Mononuclear cell (primary cell): ENCODE data around the gene HYDIN. TPM values are rescaled to one million over a fixed set of nuclear protein-coding genes. Genes with fewer than 3 reads are reported as not detected.

ENCODE experiments used
- H3K27me3 ChIP-seq: 2 replicates; pipeline ENCODE4 v1.6.0; 2011; ENCODE audit warnings: low read length, control low read depth; ENCODE audit not compliant: insufficient read depth
- H3K4me1 ChIP-seq: 2 replicates; pipeline ENCODE4 v1.5.1; 2011; ENCODE audit warnings: mild to moderate bottlenecking, low read length, control low read depth; ENCODE audit not compliant: insufficient read depth
- H3K4me3 ChIP-seq: 2 replicates; pipeline ENCODE4 v1.5.1; 2011; ENCODE audit warnings: mild to moderate bottlenecking, low read length, moderate library complexity
- H3K9me3 ChIP-seq: 2 replicates; pipeline ENCODE4 v1.5.1; 2011; ENCODE audit warnings: low read depth, mild to moderate bottlenecking, control low read depth, low read length
- total RNA-seq: library from RNA; depleted of rRNA; stranded (reverse); fragments of >200 nt; gene quantifications from one replicate; pipeline ENCODE4 v1.2.3, GENCODE V29; 2012

Gene HYDIN
- total RNA-seq, 1 donor, result 0.21 TPM

GRCh38 chr16:71246309-71246708 lies 15.8 kb upstream of the HYDIN start:
- Histone ChIP-seq H3K4me3 (no peak overlapping the region), H3K27me3 (no peaks in the 10 kb centered on the region), H3K9me3 (no peaks in the 10 kb centered on the region), H3K4me1 (no peaks in the 10 kb centered on the region)

DNA sequence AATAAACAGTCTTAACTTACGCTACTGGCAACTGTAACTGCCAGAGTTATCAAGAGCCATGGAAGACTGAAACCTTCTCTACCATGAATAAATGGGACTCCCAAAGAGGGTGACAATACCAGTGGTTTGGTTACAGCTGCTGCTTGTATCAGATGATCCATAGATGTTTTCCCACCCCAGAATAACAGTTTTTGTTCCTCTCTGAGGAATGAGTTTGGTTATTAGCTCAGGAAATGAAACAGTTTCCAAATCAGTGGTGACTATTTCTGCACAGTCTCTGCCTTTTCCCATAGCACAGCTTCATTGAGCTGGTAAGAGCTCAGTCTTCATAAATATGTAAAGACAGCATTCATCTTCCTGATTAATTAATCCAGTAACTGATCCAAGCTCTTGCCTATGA lies 14.0 kb upstream of the HYDIN start:
- no peaks in the 10 kb centered on the region for H3K9me3 ChIP-seq
- no peaks in the 10 kb centered on the region for H3K4me1 ChIP-seq
- H3K4me3 ChIP-seq, result no peak overlapping the region
- H3K27me3 ChIP-seq, result no peaks in the 10 kb centered on the region

- Histone ChIP-seq H3K9me3 (no peaks in the 10 kb centered on the region), H3K4me3 (no peak overlapping the region), H3K27me3 (no peaks in the 10 kb centered on the region), H3K4me1 (no peaks in the 10 kb centered on the region)
Measured at GRCh38 chr16:71242601-71243000, 12.1 kb upstream of the HYDIN start.

GRCh38 chr16:71242036-71242435 lies 11.5 kb upstream of the HYDIN start:
- Histone ChIP-seq H3K4me3 (no peak overlapping the region), H3K4me1 (no peaks in the 10 kb centered on the region), H3K27me3 (no peaks in the 10 kb centered on the region), H3K9me3 (no peaks in the 10 kb centered on the region)

DNA sequence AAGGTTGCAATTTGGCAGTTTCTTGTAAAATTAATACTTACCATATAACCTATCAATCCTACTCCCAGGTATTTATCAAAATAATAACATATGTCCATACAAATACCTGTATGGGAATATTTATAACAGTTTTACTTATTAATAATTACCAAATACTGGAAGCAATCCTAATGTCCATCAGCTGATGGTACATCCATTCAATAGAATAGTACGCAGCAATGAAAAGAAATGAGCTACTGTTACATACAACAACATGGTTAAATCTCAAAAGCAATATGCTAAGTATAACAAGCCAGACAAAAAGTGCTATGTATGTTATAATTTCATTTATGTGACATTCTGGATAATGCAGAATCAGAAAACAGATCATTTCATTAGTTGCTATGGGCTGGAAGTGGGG lies 1.2 kb downstream of the HYDIN start:
- Histone ChIP-seq H3K27me3 (peaks cover 26% of the 10 kb centered on the region), H3K4me3 (no peak overlapping the region), H3K4me1 (no peaks in the 10 kb centered on the region), H3K9me3 (peaks cover 18% of the 10 kb centered on the region)

DNA sequence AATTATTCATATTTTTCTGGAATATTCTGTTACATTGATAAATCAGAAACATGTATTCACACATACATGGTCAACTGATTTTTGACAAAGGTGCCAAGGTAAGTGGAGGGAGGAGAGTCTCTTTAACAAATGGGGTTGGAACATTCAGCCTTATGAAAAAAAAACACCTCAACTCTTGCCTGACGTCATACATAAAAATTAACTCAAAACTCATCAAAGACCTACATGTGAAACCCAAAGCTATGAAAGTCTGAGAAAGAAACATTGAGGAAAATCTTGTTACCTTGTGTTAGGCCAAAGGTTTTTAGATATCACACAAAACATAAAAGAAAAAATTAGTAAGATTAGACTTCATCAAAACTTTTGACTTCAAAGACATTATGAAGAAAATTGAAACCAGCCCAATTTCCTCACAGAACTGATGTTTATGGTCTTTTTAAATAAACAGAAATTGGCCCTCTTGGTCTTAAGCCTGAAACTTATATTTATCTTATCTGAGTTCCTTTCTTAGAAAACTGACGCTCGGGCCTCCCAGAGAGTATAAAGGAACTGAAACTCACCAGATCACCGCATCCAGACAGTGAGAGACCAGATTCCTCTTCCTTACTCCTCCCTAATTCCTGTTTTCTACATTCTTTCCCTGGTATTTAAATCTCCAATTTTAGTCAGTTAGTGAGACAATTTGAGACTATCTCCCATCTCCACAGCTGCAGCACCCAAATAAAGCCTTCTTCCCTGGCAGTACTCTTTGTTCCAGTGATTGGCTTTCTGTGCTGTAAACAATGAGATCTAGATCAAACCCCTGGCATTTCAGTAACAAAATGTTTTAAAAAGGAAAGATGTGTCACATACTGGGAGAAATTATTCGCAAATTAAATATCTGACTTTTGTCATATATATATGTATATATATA lies 4.0 kb downstream of the HYDIN start:
- H3K27me3 ChIP-seq, result peaks cover 17% of the 10 kb centered on the region
- H3K4me3 ChIP-seq, result no peak overlapping the region
- no peaks in the 10 kb centered on the region for H3K4me1 ChIP-seq
- peaks cover 18% of the 10 kb centered on the region for H3K9me3 ChIP-seq

GRCh38 chr16:71225145-71225544 lies 5.4 kb downstream of the HYDIN start:
- Histone ChIP-seq H3K27me3 (peaks cover 11% of the 10 kb centered on the region), H3K9me3 (peaks cover 18% of the 10 kb centered on the region)

GRCh38 chr16:71218306-71218963 lies 12.1 kb downstream of the HYDIN start:
- peaks cover 3% of the 10 kb centered on the region for H3K27me3 ChIP-seq
- no peak overlapping the region for H3K4me3 ChIP-seq
- H3K9me3 ChIP-seq, result no peaks in the 10 kb centered on the region
- H3K4me1 ChIP-seq, result no peaks in the 10 kb centered on the region

More at GRCh38 chr16:71225145-71225544, 5.4 kb downstream of the HYDIN start:
- no peaks in the 10 kb centered on the region for H3K4me1 ChIP-seq
- H3K4me3 ChIP-seq, result no peak overlapping the region

GRCh38 chr16:71217506-71217905 lies 13.0 kb downstream of the HYDIN start:
- no peak overlapping the region for H3K4me3 ChIP-seq
- peaks cover 3% of the 10 kb centered on the region for H3K27me3 ChIP-seq
- H3K4me1 ChIP-seq, result no peaks in the 10 kb centered on the region
- no peaks in the 10 kb centered on the region for H3K9me3 ChIP-seq

DNA sequence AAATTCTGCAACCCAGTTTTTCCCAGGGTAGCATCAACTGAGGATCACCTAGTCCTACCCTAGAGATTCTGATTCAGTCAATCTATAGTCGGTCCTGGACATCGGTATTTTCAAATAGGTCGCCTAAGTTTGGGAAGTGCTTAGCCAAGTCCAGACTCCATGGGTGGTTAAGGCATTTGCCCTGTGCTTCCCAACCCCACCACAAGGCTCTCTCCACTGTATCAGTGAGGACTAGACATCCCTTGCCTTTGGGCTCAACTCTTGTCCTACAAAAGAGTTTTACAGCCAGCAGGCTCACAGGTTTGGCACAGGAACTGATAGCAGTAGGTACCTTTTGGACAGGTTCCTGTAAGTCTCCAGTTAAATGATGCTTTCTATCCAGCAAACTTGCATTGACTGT lies 13.8 kb downstream of the HYDIN start:
- H3K4me1 ChIP-seq, result no peaks in the 10 kb centered on the region
- peaks cover 3% of the 10 kb centered on the region for H3K27me3 ChIP-seq
- H3K4me3 ChIP-seq, result no peak overlapping the region
- no peaks in the 10 kb centered on the region for H3K9me3 ChIP-seq

DNA sequence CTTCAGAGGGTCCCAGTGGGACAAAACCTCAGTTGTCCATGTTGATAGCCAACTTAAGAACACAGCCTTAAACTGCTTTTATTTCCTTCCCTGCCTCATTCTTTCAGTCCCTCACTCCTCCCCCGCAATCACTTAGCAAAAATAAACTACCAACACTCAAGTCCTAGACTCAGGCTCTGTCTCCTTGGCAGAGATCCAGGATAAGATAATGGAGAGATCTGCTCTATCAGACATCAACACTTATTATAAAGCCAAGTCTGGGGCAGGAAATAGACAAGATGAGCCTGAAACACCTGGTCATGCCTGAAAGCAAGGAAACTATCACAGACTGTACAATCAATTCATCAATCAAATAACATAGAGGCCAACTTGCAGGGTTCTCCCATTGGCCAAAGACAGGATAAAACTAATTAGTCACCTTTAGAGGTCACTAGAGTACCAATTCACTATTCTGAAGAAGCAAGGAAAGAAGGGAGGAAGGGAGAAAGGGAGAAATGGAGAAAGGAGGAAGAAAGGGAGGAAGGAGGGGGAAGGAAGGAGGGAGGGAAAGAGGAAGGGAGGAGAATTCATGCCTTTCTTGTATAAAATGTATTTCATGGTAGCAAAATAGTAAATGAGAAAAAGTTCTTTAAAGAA lies 15.7 kb downstream of the HYDIN start:
- H3K4me1 ChIP-seq, result no peaks in the 10 kb centered on the region
- H3K9me3 ChIP-seq, result no peaks in the 10 kb centered on the region
- no peak overlapping the region for H3K4me3 ChIP-seq
- no peaks in the 10 kb centered on the region for H3K27me3 ChIP-seq

- peaks cover 9% of the 10 kb centered on the region for H3K9me3 ChIP-seq
- no peaks in the 10 kb centered on the region for H3K4me1 ChIP-seq
- peaks cover 3% of the 10 kb centered on the region for H3K27me3 ChIP-seq
- H3K4me3 ChIP-seq, result no peak overlapping the region
Measured at GRCh38 chr16:71205482-71206131, 24.9 kb downstream of the HYDIN start.

DNA sequence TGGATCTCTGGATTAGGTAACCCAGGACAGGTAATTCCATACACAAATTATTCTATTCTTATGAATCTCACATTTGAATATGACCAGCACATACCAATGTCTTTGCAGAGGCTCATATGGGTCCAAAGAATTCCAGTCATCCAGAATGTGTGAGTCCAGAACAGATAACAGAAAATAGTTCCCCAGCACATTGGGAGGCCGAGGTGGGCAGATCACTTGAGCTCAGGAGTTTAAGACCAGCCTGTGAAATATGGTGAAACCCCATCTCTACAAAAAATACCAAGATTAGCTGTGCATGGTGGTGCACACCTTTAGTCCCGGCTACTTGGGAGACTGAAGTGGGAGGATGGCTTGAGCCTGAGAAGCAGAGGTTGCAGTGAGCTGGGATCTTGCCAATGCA lies 26.9 kb downstream of the HYDIN start:
- no peaks in the 10 kb centered on the region for H3K4me1 ChIP-seq
- peaks cover 9% of the 10 kb centered on the region for H3K9me3 ChIP-seq
- H3K4me3 ChIP-seq, result no peak overlapping the region
- H3K27me3 ChIP-seq, result peaks cover 3% of the 10 kb centered on the region

DNA sequence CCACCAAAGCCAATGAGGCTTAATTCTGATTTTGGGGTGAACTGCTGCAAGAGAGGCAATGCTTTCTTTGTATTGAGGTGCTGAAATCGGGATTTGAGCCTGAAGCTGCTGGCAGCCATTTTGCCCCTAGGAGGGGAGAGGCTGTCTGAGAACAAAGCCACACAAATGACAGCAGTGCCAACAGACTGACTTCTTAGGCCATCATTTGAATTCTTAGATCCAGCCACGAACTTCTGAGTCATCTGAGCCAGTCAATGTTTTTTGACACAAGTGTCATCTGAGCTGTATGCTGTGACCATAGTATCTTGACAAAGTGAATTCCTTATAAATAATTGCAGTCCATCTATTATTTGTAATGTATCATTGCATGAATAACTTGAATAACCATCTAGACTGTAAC lies 29.0 kb downstream of the HYDIN start:
- Histone ChIP-seq H3K4me3 (no peak overlapping the region), H3K9me3 (no peaks in the 10 kb centered on the region), H3K27me3 (no peaks in the 10 kb centered on the region), H3K4me1 (no peaks in the 10 kb centered on the region)

DNA sequence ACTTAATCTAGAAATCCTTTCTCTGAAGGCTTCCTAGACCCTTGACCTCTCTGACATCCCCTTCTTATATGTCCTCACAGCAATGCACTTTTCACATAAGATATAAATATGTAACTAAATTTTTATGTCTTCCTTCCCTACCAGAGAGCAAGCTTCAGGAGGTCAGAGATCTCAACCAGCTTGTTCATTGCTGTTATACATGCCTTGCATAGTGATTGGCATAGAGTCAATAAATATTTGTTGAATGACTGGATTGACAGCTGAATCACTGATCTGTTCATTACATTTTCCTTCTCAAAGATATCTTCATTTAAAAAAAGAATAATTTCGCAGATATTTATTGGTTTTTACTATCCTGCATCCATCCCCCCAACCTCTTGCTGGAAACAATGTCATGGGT lies 29.5 kb downstream of the HYDIN start:
- no peaks in the 10 kb centered on the region for H3K27me3 ChIP-seq
- no peaks in the 10 kb centered on the region for H3K4me1 ChIP-seq
- H3K9me3 ChIP-seq, result no peaks in the 10 kb centered on the region
- no peak overlapping the region for H3K4me3 ChIP-seq
